LNCaP clone FGC (cell line): Measurements from ENCODE around the gene KMT5B.

Source experiments
- DNase-seq: peaks from one replicate; pipeline ENCODE4 v3.0.0-alpha.2; 2011; ENCODE audit warnings: low read depth
- H3K4me3 ChIP-seq: 2 replicates; pipeline ENCODE4 v1.5.1; 2011; ENCODE audit warnings: mild to moderate bottlenecking, low read depth, low read length, control low read depth
- CTCF ChIP-seq: IDR thresholded peaks from 2 replicates; pipeline ENCODE4 v1.5.1; 2012; ENCODE audit warnings: mild to moderate bottlenecking; ENCODE audit not compliant: control insufficient read depth, insufficient read depth; ENCODE audit errors: extremely low read depth

Gene KMT5B

GRCh38 chr11:68121067-68121899 lies 91.8 kb downstream of the KMT5B start, which contains the start of gene CHKA:
Gene CHKA, minus strand, starts transcription at chr11:68121388. Its CDS starts 211 bp downstream, at chr11:68121177.
- no peak for DNase-seq
- TF ChIP-seq CTCF: no peak

GRCh38 chr11:68120273-68121066 lies 92.6 kb downstream of the KMT5B start:
- TF ChIP-seq CTCF: no peak
- peak overlapping the region; percentile 65 for H3K4me3 ChIP-seq
- no peak for DNase-seq

More at GRCh38 chr11:68121067-68121899, 91.8 kb downstream of the KMT5B start, which contains the start of gene CHKA:
- H3K4me3 ChIP-seq: peak within 1 kb of the TSS; percentile 65

DNA sequence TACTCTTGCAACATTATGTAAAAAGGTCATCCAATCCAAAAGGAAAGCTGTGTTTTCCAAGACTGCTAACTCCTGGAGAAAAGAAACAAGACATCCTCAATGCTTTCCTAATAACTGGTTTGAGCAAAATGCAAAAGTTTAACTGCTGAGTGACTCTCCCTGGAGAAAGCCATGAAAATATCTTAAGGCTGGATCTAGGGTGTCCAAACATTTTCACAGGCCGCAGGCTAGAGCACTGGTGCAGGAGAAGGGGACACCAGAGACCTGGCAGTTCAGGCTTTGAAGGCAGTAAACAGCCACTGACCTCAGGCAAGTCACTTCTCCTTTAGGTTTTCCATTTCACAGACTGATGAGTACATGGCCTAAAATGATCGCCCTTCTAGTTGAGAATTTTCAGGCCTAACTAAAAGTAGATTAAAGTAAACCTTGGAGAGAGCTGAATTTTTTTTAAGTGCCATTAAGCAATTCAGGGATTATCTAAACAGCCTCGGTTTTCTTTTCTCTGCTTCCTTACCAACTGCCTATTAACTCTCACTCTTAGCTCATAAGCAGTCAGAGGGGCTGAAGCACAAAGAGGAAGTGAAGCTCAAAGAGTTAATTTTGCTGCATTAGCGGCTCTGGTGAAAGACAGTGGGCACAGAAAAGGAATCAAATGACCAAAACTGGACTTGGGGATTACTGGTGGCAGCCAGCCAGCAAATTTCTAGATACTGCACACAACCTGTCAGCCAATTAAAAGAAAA lies 94.2 kb downstream of the KMT5B start:
- H3K4me3 ChIP-seq: no peak overlapping the region
- TF ChIP-seq CTCF: no peak
- no peak for DNase-seq

- no peak for TF ChIP-seq CTCF
- no peak overlapping the region for H3K4me3 ChIP-seq
- DNase-seq: no peak
These were observed 95.1 kb downstream of the KMT5B start for GRCh38 chr11:68117853-68118470.

- H3K4me3 ChIP-seq: no peak overlapping the region
- TF ChIP-seq CTCF: no peak
- no peak for DNase-seq
These were observed 96.1 kb downstream of the KMT5B start for GRCh38 chr11:68116974-68117373.

DNA sequence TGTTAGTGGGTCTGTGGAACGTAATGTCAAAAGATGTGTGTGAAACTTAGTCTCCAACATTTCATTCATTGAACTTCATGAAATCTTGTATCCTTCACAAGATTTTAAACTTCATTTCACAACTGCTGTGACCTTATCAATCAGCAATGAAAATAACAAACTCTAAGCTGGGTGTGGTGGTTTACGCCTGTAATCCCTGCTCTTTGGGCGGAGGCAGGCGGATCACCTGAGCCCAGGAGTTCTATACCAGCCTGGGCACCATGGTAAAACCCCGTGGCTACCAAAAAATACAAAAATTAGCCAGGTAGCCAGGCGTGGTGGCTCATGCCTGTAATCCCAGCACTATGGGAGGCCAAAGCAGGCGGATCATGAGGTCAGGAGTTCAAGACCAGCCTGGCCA lies 97.0 kb downstream of the KMT5B start:
- TF ChIP-seq CTCF: no peak
- DNase-seq: no peak
- no peak overlapping the region for H3K4me3 ChIP-seq
